ENCODE measurements around the gene TUBA3E. TPM values are rescaled to one million over a fixed set of nuclear protein-coding genes. Genes with fewer than 3 reads are reported as not detected.
A peak's percentile ranks its signal among the peaks of the same experiment; 100 is the strongest.
"Not testable (repeated sequence)": the region's sequence is repeated elsewhere in the genome, so short reads cannot be mapped to it uniquely, and the experiment has no call there.

The TUBA3E gene
- total RNA-seq, 2 donors from 2014 or later: not detected

- intact Hi-C loops (cut with DNase I, micrococcal nuclease); ATAC-seq: not testable (repeated sequence)
Observed at GRCh38 chr2:130195089-130195635, 3.1 kb downstream of the TUBA3E start.

GRCh38 chr2:130193824-130194223 lies 4.4 kb downstream of the TUBA3E start:
- DNase-seq; ATAC-seq; intact Hi-C loops (cut with DNase I, micrococcal nuclease): not testable (repeated sequence)

More at GRCh38 chr2:130195089-130195635, 3.1 kb downstream of the TUBA3E start:
- not testable (repeated sequence) for DNase-seq

GRCh38 chr2:130192451-130192850 lies 5.8 kb downstream of the TUBA3E start:
- ATAC-seq; intact Hi-C loops (cut with DNase I, micrococcal nuclease); DNase-seq: not testable (repeated sequence)

- intact Hi-C loops (cut with DNase I, micrococcal nuclease); DNase-seq; ATAC-seq: not testable (repeated sequence)
Observed at GRCh38 chr2:130191319-130191718, 6.9 kb downstream of the TUBA3E start.

GRCh38 chr2:130190237-130190636 lies 8.0 kb downstream of the TUBA3E start:
- DNase-seq: no peak
- ATAC-seq: no peak
- intact Hi-C loops (cut with DNase I, micrococcal nuclease): no loop called here

GRCh38 chr2:130188958-130189357 lies 9.3 kb downstream of the TUBA3E start:
- ATAC-seq, DNase-seq: not testable (repeated sequence)
- intact Hi-C loops (cut with DNase I, micrococcal nuclease): loop anchor here in 1 of 2 donors (10.0 kb wide), 1 partner anchor 156 kb away; the partner anchor contains the start of gene IMP4

GRCh38 chr2:130187859-130188792 lies 10.1 kb downstream of the TUBA3E start:
- DNase-seq, ATAC-seq: not testable (repeated sequence)
- intact Hi-C loops (cut with DNase I, micrococcal nuclease): loop anchor here in 1 of 2 donors (10.0 kb wide), 1 partner anchor 157 kb away; the partner anchor contains the start of gene IMP4

GRCh38 chr2:130187268-130187667 lies 11.0 kb downstream of the TUBA3E start:
- intact Hi-C loops (cut with DNase I, micrococcal nuclease): loop anchor here in 1 of 2 donors (10.0 kb wide), 1 partner anchor 158 kb away; the partner anchor contains the start of gene IMP4
- DNase-seq: no peak

GRCh38 chr2:130186391-130186790 lies 11.8 kb downstream of the TUBA3E start:
- intact Hi-C loops (cut with DNase I, micrococcal nuclease): loop anchor here in 1 of 2 donors (10.0 kb wide), 1 partner anchor 158 kb away; the partner anchor contains the start of gene IMP4
- no peak for DNase-seq
- ATAC-seq: no peak

More at GRCh38 chr2:130187268-130187667, 11.0 kb downstream of the TUBA3E start:
- ATAC-seq: no peak

- intact Hi-C loops (cut with DNase I, micrococcal nuclease): loop anchor here in 1 of 2 donors (10.0 kb wide), 1 partner anchor 159 kb away; the partner anchor contains the start of gene IMP4
- ATAC-seq: no peak
- no peak for DNase-seq
Observed at GRCh38 chr2:130185896-130186295, 12.3 kb downstream of the TUBA3E start.

- ATAC-seq (no peak), DNase-seq (no peak)
- intact Hi-C loops (cut with DNase I, micrococcal nuclease): loop anchor here in 1 of 2 donors (10.0 kb wide), 1 partner anchor 159 kb away; the partner anchor contains the start of gene IMP4
Observed at GRCh38 chr2:130185436-130185835, 12.8 kb downstream of the TUBA3E start.

GRCh38 chr2:130183512-130184373 lies 14.5 kb downstream of the TUBA3E start:
- DNase-seq: peak; percentile 22 to 35
- intact Hi-C loops (cut with DNase I, micrococcal nuclease): loop anchor here in 1 of 2 donors (10.0 kb wide), 1 partner anchor 161 kb away; the partner anchor contains the start of gene IMP4
- no peak for ATAC-seq

GRCh38 chr2:130182826-130183511 lies 15.3 kb downstream of the TUBA3E start:
- intact Hi-C loops (cut with DNase I, micrococcal nuclease): loop anchor here in 1 of 2 donors (10.0 kb wide), 1 partner anchor 162 kb away; the partner anchor contains the start of gene IMP4
- DNase-seq: peak in 1 of 2 donors; percentile 20

GRCh38 chr2:130181880-130182682 lies 16.2 kb downstream of the TUBA3E start, which contains the start of gene MZT2B:
Gene MZT2B (plus strand): TSS chr2:130182262. CDS start chr2:130182283, 21 bp downstream.
- intact Hi-C loops (cut with DNase I, micrococcal nuclease): loop anchor here in 1 of 2 donors (10.0 kb wide), 1 partner anchor 163 kb away; the partner anchor contains the start of gene IMP4
- peak; percentile 87 for ATAC-seq
- DNase-seq: peak; percentile 88 to 92

More at GRCh38 chr2:130182826-130183511, 15.3 kb downstream of the TUBA3E start:
- ATAC-seq: not testable (repeated sequence)

- intact Hi-C loops (cut with DNase I, micrococcal nuclease): loop anchor here in 1 of 2 donors (10.0 kb wide), 1 partner anchor 163 kb away; the partner anchor contains the start of gene IMP4
- ATAC-seq (peak; percentile 89), DNase-seq (peak; percentile 97 to 98)
Observed at GRCh38 chr2:130181325-130181879, 16.8 kb downstream of the TUBA3E start, which contains the start of gene SMPD4. Gene SMPD4 (minus strand): TSS chr2:130181602. CDS start chr2:130176592, 5,010 bp downstream.
